Gastrocnemius medialis (tissue), 4 donors: ENCODE measurements around the gene PNMA8A.

ENCODE experiments used
- CTCF ChIP-seq, 5 experiments: fragments of 450-650 bp in 3 of 5; fragments of 200-600 bp in 2 of 5; sonication (generic) in 2 of 5; IDR thresholded peaks in 4 of 5; conservative IDR thresholded peaks in 1 of 5; 1 replicate in 4 of 5; 2 replicates in 1 of 5; pipeline ENCODE4 v1.5.1; 2016 to 2019; ENCODE audit warnings: antibody characterized with exemption in 5 of 5, mild to moderate bottlenecking in 3 of 5, moderate library complexity in 3 of 5
- POLR2A ChIP-seq, 2 donors: fragments of 450-650 bp; IDR thresholded peaks; one replicate each; pipeline ENCODE4 v1.6.1; 2017; ENCODE audit warnings: antibody characterized with exemption in 2 of 2, mild to moderate bottlenecking in 2 of 2, moderate library complexity in 2 of 2

DNA sequence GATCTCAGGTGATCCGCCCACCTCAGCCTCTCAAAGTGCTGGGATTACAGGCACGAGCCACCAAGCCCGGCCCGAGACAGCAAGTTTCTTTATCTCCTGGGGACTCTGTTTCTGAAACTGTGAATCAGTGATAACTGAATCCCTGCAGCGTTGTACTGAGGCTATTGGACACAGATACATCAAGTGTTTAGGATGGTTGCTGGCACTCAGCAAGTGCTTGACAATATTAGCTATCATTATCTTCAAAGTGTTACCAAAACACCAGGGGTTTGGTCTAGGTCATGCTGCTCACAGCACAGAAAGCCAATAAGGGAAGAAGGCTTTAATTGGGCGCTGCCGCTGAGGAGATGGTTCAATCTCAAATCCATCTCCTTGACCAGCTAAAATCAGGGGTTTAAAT lies 22.1 kb downstream of the PNMA8A start:
- TF ChIP-seq CTCF (IDR thresholded peaks at IDR 0.05 in 4 of 5, conservative IDR thresholded peaks at IDR 0.05 in 1 of 5) (no peak), POLR2A (IDR thresholded peaks at IDR 0.05) (no peak)
